Measurements from ENCODE around the gene SLC12A3.

Gene SLC12A3

GRCh38 chr16:56895813-56896212 is 30.8 kb downstream of the SLC12A3 start:
- no peak for DNase-seq

- no peak for DNase-seq
Measured at GRCh38 chr16:56896244-56896643, 31.2 kb downstream of the SLC12A3 start.

- DNase-seq: no peak
Measured at GRCh38 chr16:56897026-56897799, 32.2 kb downstream of the SLC12A3 start.

- no peak for DNase-seq
Measured at GRCh38 chr16:56898847-56899246, 33.8 kb downstream of the SLC12A3 start.

GRCh38 chr16:56903866-56904265 is 38.9 kb downstream of the SLC12A3 start:
- DNase-seq: no peak

GRCh38 chr16:56907401-56907800 is 42.4 kb downstream of the SLC12A3 start:
- DNase-seq: no peak

- DNase-seq: no peak
Measured at GRCh38 chr16:56909527-56909979, 44.5 kb downstream of the SLC12A3 start.

- no peak for DNase-seq
Measured at GRCh38 chr16:56910112-56910511, 45.1 kb downstream of the SLC12A3 start.

- peak; percentile 39 for DNase-seq
Measured at GRCh38 chr16:56910654-56911539, 45.9 kb downstream of the SLC12A3 start.

- peak; percentile 75 for DNase-seq
Measured at GRCh38 chr16:56911771-56912571, 47.0 kb downstream of the SLC12A3 start.

GRCh38 chr16:56912746-56913708 is 48.0 kb downstream of the SLC12A3 start:
- no peak for DNase-seq

- no peak for DNase-seq
Measured at GRCh38 chr16:56914896-56915295, 49.9 kb downstream of the SLC12A3 start.

- no peak for DNase-seq
Measured at GRCh38 chr16:56915336-56916119, 50.5 kb downstream of the SLC12A3 start.

- peak; percentile 53 for DNase-seq
Measured at GRCh38 chr16:56916571-56917403, 51.8 kb downstream of the SLC12A3 start.

- no peak for DNase-seq
Measured at GRCh38 chr16:56918467-56919012, 53.5 kb downstream of the SLC12A3 start.

GRCh38 chr16:56919099-56919800 is 54.2 kb downstream of the SLC12A3 start:
- DNase-seq: no peak

GRCh38 chr16:56921571-56921970 is 56.6 kb downstream of the SLC12A3 start:
- DNase-seq: no peak

- DNase-seq: no peak
Measured at GRCh38 chr16:56923481-56924091, 58.6 kb downstream of the SLC12A3 start.

- DNase-seq: no peak
Measured at GRCh38 chr16:56927471-56927870, 62.5 kb downstream of the SLC12A3 start.

All from CD4-positive, alpha-beta T cell treated with Interleukin-15 for 1 hour (primary cell).